ENCODE data around the gene TJP3.

Gene TJP3

DNA sequence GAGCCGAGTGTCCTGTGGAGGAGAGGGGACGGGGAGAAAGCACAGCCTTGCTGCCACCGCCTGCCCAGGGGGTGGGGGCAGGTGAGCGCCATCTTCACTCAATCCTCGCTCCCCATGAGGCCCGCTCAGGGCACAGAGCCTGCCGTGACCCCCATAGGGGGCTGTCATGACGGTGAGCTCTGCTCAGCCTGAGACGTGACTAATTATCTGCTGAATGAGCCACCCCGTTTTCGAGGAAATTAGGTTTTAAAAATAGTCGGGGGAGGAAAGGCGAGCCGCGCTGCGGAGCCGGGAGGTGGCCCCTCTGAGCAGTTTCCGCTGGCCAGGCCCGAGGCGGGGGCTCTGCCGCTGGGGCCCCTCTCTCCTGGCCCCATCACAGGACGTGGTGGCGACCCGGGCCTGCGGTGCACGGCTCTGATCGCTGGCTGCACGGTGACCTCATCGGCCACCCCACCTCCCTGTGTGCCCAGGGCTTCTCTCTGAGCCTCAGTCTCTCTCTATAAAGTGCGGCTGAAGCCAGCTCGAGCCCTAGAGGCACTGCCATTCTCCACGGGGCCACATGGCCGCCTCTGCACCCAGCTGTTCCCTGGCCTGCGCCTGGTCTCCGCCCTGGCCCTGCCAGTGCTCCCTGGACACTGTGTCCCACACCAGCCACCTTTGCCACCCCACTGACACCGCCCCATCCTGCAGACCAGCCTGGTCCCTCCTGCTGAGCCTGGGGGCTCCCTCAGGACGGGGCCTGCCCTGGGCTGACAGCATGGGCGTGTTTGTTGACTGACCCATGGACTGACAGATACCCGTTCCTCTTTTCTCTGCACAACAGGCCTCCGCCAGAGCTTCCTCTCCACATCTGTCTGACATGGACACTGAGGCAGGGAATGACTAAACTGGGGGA, 36.3 kb upstream of the TJP3 start:
- no peaks in the 10 kb centered on the region for H3K36me3 ChIP-seq (ENCODE audit: low read length)
- H3K9me2 ChIP-seq (replicated peaks; ENCODE audit: insufficient read depth, low read length) = no peaks in the 10 kb centered on the region
- H4K20me1 ChIP-seq (ENCODE audit: low read depth, low read length) = no peaks in the 10 kb centered on the region
- no peaks in the 10 kb centered on the region for H3K79me2 ChIP-seq (ENCODE audit: insufficient read depth, low read length)
- no peaks in the 10 kb centered on the region for H3K9me3 ChIP-seq (ENCODE audit: insufficient read depth, low read length)
- no peak overlapping the region for H3K4me2 ChIP-seq (ENCODE audit: low read depth, low read length, poor library complexity, severe bottlenecking)
- no peak overlapping the region for H3K4me3 ChIP-seq (ENCODE audit: insufficient read depth, low read length, poor library complexity, severe bottlenecking)
- H3F3A ChIP-seq (ENCODE audit: insufficient read depth) = no peaks in the 10 kb centered on the region
- TF ChIP-seq, protein P1, sequence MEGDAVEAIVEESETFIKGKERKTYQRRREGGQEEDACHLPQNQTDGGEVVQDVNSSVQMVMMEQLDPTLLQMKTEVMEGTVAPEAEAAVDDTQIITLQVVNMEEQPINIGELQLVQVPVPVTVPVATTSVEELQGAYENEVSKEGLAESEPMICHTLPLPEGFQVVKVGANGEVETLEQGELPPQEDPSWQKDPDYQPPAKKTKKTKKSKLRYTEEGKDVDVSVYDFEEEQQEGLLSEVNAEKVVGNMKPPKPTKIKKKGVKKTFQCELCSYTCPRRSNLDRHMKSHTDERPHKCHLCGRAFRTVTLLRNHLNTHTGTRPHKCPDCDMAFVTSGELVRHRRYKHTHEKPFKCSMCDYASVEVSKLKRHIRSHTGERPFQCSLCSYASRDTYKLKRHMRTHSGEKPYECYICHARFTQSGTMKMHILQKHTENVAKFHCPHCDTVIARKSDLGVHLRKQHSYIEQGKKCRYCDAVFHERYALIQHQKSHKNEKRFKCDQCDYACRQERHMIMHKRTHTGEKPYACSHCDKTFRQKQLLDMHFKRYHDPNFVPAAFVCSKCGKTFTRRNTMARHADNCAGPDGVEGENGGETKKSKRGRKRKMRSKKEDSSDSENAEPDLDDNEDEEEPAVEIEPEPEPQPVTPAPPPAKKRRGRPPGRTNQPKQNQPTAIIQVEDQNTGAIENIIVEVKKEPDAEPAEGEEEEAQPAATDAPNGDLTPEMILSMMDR (IDR thresholded peaks at IDR 0.05; ENCODE audit: insufficient read depth, low read length, poor library complexity, severe bottlenecking) = no peak
- no peak for TF ChIP-seq EZH2phosphoT487 (conservative IDR thresholded peaks at IDR 0.05; ENCODE audit: low read length)
- H3K9ac ChIP-seq (ENCODE audit: low read length) = no peak overlapping the region
- H2AFZ ChIP-seq (ENCODE audit: low read depth, low read length, severe bottlenecking) = no peak overlapping the region
- no peak overlapping the region for H3K27ac ChIP-seq (ENCODE audit: low read depth, low read length)
- H3K27me3 ChIP-seq (ENCODE audit: low read length) = no peaks in the 10 kb centered on the region

DNA sequence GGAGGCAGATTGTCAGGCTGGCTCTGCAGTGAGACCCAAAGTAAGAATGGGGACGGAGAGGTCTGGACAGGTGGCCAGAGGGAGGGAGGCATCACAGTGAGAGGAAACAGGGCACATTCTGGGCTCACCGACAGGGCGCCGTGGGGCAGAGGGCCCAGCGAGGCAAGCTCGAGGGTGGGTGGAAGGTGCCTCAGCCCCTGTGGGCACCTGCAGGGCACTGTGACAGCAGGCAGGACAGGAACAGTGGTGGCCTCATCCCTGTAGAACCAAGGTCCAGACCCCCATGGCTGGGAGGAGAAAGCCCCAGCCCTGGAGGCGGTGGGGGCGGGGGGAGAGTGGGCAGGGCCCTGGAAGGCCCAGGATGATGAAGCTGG, 35.6 kb upstream of the TJP3 start:
- no peak overlapping the region for H3K4me2 ChIP-seq (ENCODE audit: low read depth, low read length, poor library complexity, severe bottlenecking)
- no peaks in the 10 kb centered on the region for H3K9me3 ChIP-seq (ENCODE audit: insufficient read depth, low read length)
- no peaks in the 10 kb centered on the region for H3K9me2 ChIP-seq (replicated peaks; ENCODE audit: insufficient read depth, low read length)
- H2AFZ ChIP-seq (ENCODE audit: low read depth, low read length, severe bottlenecking) = no peak overlapping the region
- no peak overlapping the region for H3K4me3 ChIP-seq (ENCODE audit: insufficient read depth, low read length, poor library complexity, severe bottlenecking)
- H3F3A ChIP-seq (ENCODE audit: insufficient read depth) = no peaks in the 10 kb centered on the region
- no peaks in the 10 kb centered on the region for H3K79me2 ChIP-seq (ENCODE audit: insufficient read depth, low read length)
- no peak overlapping the region for H3K9ac ChIP-seq (ENCODE audit: low read length)
- no peaks in the 10 kb centered on the region for H4K20me1 ChIP-seq (ENCODE audit: low read depth, low read length)
- TF ChIP-seq, protein P1 (IDR thresholded peaks at IDR 0.05; ENCODE audit: insufficient read depth, low read length, poor library complexity, severe bottlenecking) = no peak
- TF ChIP-seq EZH2phosphoT487 (conservative IDR thresholded peaks at IDR 0.05; ENCODE audit: low read length) = no peak
- H3K27me3 ChIP-seq (ENCODE audit: low read length) = no peaks in the 10 kb centered on the region
- no peaks in the 10 kb centered on the region for H3K36me3 ChIP-seq (ENCODE audit: low read length)
- H3K27ac ChIP-seq (ENCODE audit: low read depth, low read length) = no peak overlapping the region

DNA sequence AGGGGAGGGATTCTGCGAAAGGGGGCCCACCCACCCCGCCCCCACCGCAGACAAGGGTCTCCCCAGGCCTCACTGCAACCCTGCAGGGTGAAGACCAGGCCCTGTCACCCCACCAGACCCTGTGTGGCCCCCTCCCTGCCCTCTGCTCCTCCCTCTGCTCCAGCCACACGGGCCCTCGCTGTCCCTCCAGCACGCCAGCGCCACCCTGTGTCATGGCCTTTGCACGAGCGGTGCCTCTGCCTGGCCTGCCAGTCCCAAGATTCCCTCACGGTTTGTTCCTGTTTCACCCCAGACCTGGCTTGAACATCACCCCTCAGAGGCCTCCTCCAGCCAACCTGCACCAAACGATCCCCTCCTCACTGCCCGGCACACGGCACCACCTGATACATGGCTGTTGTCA, 35.2 kb upstream of the TJP3 start:
- H2AFZ ChIP-seq (ENCODE audit: low read depth, low read length, severe bottlenecking) = no peak overlapping the region
- no peaks in the 10 kb centered on the region for H3K9me2 ChIP-seq (replicated peaks; ENCODE audit: insufficient read depth, low read length)
- no peaks in the 10 kb centered on the region for H3F3A ChIP-seq (ENCODE audit: insufficient read depth)
- no peaks in the 10 kb centered on the region for H3K79me2 ChIP-seq (ENCODE audit: insufficient read depth, low read length)
- TF ChIP-seq, protein P1 (IDR thresholded peaks at IDR 0.05; ENCODE audit: insufficient read depth, low read length, poor library complexity, severe bottlenecking) = no peak
- TF ChIP-seq EZH2phosphoT487 (conservative IDR thresholded peaks at IDR 0.05; ENCODE audit: low read length) = no peak
- no peak overlapping the region for H3K4me2 ChIP-seq (ENCODE audit: low read depth, low read length, poor library complexity, severe bottlenecking)
- no peak overlapping the region for H3K4me3 ChIP-seq (ENCODE audit: insufficient read depth, low read length, poor library complexity, severe bottlenecking)
- no peak overlapping the region for H3K27ac ChIP-seq (ENCODE audit: low read depth, low read length)
- H3K9me3 ChIP-seq (ENCODE audit: insufficient read depth, low read length) = no peaks in the 10 kb centered on the region
- no peaks in the 10 kb centered on the region for H4K20me1 ChIP-seq (ENCODE audit: low read depth, low read length)
- no peaks in the 10 kb centered on the region for H3K36me3 ChIP-seq (ENCODE audit: low read length)
- no peaks in the 10 kb centered on the region for H3K27me3 ChIP-seq (ENCODE audit: low read length)
- no peak overlapping the region for H3K9ac ChIP-seq (ENCODE audit: low read length)
